GM18519 (cell line): ENCODE data around the gene CIAPIN1.
"Not testable (repeated sequence)": the region's sequence is repeated elsewhere in the genome, so short reads cannot be mapped to it uniquely, and the experiment has no call there.

Experiments
- ATAC-seq: cut with Tn5 transposase; IDR thresholded peaks from one replicate; pipeline ENCODE4 v1.9.1; 2021; ENCODE audit warnings: mild to moderate bottlenecking, moderate library complexity; ENCODE audit not compliant: unreplicated experiment, low FRiP score

Gene CIAPIN1

DNA sequence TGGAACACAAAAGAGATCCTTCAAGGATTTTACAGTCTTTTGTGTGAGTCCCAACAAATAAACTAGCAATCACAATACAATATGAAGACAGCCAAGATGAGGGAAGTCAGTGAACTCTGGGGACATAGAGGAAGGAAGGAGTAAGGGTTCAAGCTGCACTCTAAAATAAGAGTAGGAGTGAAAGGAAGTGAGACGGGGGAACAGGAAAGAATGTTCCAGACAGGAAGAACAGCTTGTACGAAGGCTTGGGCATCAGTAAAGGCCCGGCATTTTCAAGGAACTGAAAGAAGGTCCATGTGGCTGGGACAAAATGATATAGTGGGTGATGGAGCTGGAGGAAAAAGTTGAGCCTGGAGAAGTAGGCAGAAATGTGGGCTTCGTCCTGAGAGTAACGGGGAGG is 38.1 kb downstream of the CIAPIN1 start:
- no peak for ATAC-seq

GRCh38 chr16:57407521-57408353 is 39.4 kb downstream of the CIAPIN1 start:
- no peak for ATAC-seq

DNA sequence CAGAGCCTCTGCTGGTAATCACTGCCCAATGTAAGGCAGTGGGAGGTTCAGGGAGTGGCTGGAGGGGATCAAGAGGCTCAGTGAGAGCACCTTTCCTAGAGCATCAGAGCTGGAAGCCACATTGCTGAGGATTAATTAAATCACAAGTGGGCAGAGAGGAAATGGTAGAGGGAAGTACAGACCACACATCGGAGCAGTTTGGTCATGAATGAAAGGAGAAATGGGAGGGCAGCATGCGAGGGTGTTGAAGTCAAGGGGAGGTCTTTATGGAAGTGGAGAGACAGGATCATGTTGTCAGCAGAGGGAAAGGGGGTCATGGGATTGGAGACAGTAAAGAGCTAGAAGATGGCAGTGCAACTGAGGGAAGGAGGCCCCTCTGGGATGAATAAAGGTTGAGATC is 40.3 kb downstream of the CIAPIN1 start:
- no peak for ATAC-seq

DNA sequence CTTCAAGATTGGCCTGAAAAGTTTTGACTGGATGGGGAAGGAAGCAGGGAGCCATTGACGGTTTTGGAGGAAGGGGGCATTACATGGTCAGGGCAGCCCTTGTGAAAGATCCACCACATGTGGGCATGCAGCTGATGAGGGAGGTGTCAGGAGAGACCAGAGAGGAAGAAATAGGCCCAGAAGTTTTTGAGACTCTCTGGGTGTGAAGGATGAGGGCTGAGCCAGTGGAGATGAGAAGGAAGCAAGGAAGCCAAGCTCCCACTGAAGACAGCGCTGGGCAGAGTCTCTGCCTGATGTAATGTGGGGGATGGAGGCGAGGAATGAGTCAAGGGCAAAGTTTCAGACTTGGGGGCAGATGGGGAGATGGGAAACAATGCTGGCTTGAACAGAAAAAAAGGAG is 42.1 kb downstream of the CIAPIN1 start:
- ATAC-seq = no peak

- no peak for ATAC-seq
Observed at GRCh38 chr16:57403965-57404817, 43.0 kb downstream of the CIAPIN1 start, which contains the start of gene CCL17. Gene CCL17 (plus strand): TSS chr16:57404767. CDS start chr16:57413933, 9,166 bp downstream.

DNA sequence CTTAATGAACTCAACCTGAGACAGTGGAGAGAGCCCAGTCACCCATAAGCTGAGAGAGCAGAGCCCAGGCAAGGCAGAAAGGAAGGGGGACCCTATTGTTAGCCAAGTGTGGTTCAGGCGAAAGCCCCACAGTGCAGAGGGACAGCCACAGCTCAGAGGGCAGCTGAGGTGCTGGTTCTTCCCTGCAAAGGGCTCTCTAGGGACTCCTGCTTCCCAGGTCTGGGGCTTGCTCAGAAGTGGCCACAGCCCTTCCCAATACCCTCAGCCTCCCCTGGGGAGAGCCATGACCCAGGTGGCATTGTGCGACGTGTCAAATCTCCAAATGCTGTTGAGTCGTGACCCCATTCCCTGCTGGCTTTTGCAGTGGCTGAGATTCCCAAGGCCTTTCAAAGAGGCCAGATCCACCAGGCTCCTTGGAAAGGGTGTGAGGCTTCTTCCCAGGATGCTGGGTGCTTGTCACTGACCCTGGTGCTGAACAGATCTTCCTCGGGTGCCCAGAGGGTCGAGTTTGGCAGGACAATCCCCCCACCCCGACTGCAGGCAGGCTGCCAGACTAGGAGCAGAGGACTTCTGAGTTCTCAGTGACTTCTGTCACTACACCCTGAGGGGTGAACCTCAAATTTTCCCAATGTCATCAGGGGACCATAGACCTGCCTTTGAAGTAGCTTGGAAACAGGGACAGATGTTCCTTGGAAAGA is 45.1 kb downstream of the CIAPIN1 start:
- no peak for ATAC-seq

- not testable (repeated sequence) for ATAC-seq
Observed at GRCh38 chr16:57397493-57397892, 49.7 kb downstream of the CIAPIN1 start.

GRCh38 chr16:57396786-57397185 is 50.4 kb downstream of the CIAPIN1 start:
- no peak for ATAC-seq

- ATAC-seq = no peak
Observed at GRCh38 chr16:57395026-57395425, 52.2 kb downstream of the CIAPIN1 start.

DNA sequence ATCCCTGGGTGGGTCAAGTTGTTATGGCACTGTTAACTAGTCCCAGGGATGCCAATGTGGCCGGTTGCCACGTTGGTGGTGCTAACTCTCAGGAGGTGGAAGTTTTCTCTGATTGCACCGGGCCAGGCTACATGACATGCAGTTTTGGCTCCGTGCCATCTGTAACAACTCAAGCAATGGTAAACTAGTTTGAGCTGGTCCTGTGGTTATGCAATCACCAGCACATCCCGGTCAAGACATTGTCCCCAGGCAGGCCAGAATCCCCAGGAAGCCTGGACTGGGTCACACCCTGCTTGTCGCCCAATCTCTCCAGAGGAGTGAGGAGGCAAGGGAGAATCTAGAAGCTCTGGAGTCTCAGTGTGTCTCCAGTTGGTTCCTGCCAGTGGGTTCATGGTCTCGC is 52.7 kb downstream of the CIAPIN1 start:
- ATAC-seq = no peak

GRCh38 chr16:57392694-57393093 is 54.5 kb downstream of the CIAPIN1 start:
- ATAC-seq = no peak

DNA sequence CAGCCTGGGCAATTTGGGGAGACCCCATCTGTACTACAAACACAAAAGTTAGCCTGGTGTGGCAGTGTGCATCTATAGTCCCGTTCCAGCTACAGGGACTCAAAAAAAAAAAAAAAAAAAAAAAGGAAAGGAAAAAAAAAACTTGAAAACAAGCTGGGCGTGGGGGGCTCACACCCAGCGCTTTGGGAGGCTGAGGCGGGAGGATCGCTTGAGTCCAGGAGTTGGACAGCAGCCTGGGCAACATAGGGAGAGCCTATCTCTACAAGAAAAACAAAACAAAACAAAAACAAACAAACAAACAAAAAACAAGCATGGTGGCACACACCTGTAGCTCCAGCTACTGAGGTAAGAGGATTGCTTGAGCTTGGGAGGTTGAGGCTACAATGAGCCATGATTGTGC is 55.5 kb downstream of the CIAPIN1 start:
- ATAC-seq = no peak

GRCh38 chr16:57391300-57391699 is 55.9 kb downstream of the CIAPIN1 start:
- ATAC-seq = no peak

DNA sequence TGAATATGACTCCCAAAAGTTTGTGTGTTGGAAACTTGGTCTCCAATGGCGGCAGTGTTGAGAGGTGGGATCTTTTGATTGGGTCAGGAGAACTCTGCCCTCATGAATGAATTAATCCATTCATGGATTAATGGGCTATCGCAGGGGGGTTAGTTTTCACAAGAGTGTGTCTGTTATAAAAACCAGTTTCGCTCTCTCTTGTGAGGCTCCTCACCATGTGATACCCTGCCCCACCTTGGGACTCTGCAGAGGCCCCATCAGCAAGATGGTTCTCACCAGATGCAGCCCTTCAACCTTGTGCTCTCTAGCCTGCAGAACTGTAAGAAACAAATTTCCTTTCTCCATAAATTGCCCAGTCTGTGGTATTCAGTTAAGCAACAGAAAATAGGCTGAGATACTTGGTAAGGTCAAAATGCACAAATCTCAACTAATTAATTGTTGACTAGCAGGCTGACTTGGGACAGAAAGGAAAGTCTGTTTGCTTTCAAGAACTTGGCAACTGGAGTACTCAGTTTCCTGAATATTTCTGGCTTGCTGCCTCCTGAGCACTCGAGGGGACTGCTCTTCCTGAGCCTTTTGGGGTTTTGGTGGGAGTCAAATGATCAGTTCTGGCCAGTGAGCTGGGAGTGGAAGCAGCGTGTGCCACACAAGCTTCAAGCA is 56.4 kb downstream of the CIAPIN1 start:
- ATAC-seq = no peak

- ATAC-seq = no peak
Observed at GRCh38 chr16:57389087-57389468, 58.1 kb downstream of the CIAPIN1 start.

GRCh38 chr16:57388359-57389086 is 58.7 kb downstream of the CIAPIN1 start:
- ATAC-seq = no peak

DNA sequence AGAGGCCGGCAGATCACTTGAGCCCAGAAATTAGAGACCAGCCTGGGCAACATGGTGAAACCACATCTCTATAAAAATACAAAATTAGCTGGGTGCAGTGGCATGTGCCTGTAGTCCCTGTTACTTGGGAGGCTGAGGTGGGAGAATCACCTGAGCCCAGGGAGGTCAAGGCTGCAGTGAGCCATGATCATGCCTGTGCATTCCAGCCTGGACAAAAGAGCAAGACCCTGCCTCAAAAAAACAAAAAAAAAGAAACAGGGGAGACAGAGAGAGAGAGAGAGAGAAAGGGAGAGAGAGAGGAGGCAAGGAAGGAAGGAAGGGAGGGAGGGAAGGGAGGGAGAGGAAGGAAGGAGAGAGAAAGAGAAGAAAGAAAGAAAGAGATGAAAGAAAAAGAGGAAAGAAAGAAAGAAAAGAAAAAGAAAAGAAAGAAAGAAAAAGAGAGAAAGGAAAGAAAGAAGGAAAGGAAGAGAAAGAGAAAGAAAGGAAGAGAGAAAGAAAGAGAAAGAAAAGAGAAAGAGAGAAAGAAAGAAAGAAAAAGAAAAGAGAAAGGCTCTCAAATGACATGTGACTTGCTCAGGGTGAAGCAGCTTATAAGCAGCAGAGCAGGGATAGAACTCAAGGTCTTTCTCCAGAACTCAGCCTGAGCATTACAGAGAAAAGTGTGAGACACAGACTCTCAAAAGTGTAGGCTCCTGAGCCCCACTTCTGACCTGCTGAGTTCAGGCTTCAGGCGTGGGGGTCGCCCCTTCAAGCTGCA is 59.4 kb downstream of the CIAPIN1 start:
- no peak for ATAC-seq

DNA sequence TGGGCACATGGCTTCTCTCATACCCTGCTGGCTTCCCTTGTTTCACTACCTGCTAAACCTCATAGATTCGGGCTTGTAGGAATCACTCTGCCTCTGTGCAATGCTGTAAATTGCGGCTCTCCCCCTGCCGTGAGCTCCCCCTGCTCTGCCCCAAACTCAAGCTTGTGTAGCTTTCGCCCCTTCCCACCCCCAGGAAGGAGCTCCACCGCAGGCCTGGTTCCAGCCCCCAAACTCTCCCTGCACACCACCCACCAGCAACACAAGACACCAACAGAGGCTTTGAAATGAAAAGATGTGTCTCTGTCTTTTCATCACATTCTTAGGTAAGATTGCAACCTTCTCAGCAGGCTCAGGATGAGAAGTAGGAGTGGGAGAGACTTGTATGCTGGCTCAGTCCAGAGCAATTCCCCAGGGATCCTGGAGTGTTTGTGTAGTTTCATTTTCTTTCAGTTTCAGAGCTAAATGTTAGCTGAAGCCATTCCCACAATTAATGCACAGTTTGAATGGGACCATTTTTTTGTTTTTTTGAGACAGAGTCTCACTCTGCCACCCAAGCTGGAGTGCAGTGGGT is 60.7 kb downstream of the CIAPIN1 start:
- no peak for ATAC-seq

DNA sequence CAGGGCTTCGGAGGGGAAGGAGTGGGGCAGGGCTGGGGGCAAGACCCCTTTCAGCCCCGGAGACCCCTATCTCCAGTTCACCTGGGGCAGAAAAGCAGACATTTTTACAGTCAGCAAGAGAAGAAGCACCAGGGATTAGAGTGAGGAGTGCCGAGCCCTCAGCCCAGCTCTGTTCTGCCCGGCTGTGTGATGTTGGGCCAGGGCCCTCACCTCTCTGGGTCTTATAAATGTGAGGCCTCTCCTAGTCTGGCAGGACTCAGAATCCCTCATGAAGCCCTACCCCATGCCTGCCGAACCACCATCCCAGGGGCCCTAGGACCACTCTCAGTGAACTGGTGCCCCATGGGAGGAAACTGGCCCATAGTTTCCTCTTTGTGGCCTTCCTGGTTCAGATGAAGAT is 62.1 kb downstream of the CIAPIN1 start:
- no peak for ATAC-seq
